Nucleus accumbens (tissue), 56 donors: ENCODE data around the gene TGM1.

Experiments used
- DNase-seq, 56 donors: peaks; one replicate each; lab custom pipeline; 2025; lab: John Stamatoyannopoulos, UW

The TGM1 gene

GRCh38 chr14:24262821-24263733 is at the start of gene TGM1:
TSS of gene TGM1 (minus strand) at chr14:24263177. CDS start at chr14:24262352, 825 bp downstream.
- no peak for DNase-seq

GRCh38 chr14:24311837-24312615 is 49.0 kb upstream of the TGM1 start:
- DNase-seq = no peak

GRCh38 chr14:24310646-24311604 is 47.9 kb upstream of the TGM1 start, which contains the start of gene LTB4R:
TSS of gene LTB4R (plus strand) at chr14:24311502. CDS start at chr14:24315652, 4,150 bp downstream.
- DNase-seq = peak in 44 of 56 donors; percentile 15 to 77 (median 54)

DNA sequence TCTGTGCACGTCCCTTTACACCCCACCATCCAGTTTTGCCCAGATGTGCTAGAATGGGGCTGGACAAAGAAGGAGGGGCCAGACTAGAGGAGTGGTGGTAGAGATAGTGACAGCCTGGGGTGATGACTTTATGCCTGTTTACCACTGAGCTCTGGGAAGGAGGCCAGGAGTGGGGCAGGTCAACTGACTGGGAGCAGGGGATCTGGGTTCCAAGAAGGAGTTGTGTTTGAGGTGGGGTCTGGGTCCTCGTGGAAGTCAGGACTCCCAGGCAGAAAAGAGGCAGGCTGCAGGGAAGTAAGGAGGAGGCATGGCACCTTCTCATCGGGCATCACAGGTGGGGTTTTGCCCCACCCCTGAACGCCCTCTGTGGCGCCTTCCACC is 47.3 kb upstream of the TGM1 start:
- DNase-seq = no peak

DNA sequence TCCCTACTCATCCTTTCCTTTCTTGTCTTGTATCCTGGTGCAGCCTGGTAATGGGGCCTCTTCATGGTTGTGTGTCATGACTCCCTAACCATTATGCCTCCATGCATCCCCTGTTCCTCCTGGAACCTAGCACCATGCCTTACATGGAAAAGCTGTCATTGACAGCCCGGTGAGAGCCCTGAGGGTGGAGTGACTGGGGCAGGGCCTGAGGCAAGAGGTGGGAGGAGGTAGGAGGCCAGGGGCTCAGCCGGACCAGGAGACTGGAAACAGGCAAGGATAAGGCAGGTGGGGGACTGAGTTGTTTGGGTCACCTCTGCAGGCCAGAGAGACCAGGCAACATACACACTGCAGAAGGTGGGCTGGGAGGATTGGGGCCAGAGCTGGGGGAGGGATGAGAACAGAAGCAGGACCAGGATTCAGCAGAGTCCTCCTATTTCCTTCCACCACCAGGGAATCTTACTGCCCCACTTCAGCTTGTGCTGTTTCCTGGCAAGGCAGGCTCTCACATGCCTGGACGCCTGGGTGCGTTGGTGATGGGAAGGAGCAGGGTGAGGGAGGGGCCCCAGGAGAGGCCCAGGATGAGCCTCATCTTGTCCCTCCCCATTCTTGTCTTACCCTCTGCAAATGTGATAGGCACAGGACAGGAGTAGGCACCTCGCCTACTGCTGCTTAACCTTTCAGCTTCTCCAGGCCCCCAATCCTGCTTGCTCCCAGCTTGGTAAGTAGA is 46.7 kb upstream of the TGM1 start, which contains the start of gene LTB4R2:
LTB4R2 (plus strand) TSS at position 603 of the 727 bp plus-strand sequence. CDS start 525 bp downstream, outside the sequence.
- DNase-seq = no peak

- DNase-seq = peak in 3 of 56 donors; percentile 7 to 23 (median 12)
These were observed 45.6 kb upstream of the TGM1 start for GRCh38 chr14:24308342-24309124.

DNA sequence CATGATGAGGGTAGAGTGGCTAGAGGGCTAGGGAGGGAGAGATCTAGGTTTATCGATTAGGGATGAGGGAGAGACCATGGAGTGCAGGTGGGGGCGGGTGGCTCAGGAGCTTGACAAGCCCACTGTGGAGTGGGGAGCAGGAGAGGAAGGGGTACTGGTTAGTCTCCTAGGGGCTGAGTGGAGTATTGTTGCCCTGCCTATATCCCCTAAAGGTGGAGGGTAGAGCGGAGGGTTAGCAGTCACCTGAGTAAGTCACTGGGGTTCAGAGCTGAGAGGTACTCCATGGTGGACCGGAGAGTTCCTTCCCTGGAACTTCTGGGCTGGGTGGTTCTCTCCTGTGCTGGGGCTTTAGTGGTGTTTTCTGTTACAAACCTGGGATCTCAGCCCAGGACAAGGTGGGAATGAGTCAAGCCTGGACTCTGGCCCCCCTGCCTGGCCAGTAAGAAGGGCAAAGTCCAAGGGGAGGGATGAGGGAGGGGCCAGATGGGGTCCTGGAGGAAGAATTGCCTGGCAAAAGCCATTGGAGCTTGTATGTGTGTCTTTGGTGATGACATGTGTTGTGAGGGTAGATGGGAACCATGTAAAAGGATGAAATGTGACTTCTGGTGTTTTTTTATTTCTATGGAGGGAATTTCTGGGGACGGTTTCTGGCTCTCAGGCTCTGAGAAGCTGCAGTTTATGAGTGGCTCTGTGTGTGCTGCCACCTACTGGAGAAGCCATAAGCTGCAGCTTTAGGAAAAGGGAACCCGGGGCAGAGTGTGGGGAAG is 44.8 kb upstream of the TGM1 start, which contains the start of gene CIDEB:
CIDEB (minus strand) TSS at position 403 of the 767 bp plus-strand sequence; CDS start at position 284, 119 bp downstream.
- DNase-seq = peak in 32 of 56 donors; percentile 2 to 79 (median 22)

DNA sequence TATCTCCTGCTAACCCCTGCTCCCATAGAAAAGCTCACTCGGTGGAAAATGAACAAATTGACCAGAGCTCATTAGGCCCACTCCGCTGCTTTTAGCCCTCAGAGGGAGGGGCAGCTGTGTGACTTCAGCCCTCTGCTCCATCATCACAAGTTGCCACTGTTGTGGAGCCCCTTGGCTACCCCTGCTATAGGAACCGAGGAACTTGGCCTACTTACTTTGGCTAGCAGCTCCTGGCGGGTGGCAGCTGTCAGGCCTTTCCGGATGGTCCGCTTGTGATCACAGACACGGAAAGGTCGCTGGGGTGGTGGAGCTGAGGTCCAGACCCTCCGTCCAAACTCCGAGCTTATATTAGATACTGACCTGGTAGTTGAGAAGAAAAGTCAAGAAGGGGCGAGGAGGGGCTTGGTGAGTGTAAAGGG is 44.2 kb upstream of the TGM1 start:
- no peak for DNase-seq

GRCh38 chr14:24304019-24304387 is 41.0 kb upstream of the TGM1 start:
- DNase-seq = no peak

DNA sequence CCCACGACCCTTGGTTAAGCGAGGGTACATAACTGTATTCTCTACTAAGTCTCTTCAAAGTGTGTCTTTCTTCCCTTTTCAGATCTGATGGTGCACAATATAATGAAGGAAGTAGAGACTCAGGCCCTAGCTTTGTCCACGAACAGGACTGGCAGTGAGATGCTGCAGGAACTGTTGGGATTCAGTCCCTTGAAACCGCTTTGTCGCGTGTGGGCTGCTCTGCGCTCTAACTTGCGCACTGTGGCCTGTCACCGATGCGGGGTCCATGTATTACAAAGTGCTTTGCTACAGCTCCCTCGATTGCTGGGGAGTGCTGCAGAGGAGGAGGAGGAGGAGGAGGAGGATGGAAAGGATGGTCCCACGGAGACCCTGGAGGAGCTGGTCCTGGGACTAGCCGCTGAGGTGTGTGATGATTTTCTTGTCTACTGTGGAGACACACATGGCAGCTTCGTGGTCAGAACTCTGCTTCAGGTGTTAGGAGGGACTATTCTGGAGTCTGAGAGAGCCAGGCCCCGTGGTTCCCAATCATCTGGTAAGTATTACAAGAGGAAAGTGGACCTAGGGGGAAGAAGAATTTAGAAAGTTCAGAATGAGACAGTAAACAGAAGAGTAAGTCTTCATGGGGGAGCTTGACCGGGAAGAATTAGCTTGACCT is 37.5 kb upstream of the TGM1 start:
- no peak for DNase-seq

DNA sequence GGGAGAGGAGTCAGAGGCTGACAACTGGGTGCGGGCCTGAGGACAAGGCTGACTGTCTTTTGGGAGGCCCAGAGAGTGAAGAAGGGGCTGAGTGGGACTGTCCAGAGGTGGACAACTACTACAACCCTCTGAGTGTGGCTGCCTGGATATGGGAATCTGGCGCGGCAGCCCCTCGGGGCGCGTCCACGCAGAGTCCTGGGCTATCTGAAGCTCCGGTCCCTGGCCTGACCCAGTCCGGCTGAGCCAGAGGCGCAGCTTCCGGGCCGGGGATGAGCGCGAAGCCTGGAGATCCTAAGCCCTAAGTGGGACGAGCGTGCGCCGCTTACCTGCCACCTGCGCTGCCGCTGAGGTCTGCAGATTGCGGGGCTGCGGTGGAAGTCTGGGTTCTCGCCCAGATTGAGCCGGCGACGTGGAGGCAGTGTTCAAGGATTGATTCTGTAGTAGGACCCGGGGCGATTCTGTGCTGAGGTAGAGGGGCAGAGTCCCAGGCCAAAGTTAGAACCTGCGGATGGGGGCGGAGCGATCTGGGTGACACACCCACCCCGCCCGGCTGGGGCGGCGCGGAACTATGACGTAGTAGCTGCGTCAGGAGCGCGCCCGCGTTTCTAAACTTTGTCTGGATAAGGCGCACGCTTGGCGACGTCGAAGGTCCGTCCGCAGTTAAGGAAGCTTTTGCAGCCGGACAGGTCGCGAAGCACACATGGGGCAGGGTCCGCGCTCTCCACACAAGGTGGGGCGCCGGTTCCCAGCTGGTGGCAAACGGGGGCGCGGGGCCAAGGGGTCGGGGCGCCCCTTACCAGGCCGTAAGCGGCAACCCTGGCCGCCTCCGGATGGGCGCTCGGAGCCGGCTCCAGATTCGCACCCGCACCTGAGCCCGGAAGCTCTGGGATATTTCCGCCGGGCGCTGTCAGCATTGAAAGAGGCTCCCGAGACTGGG is 36.5 kb upstream of the TGM1 start, which contains the start of the genes DHRS1 and NOP9:
DHRS1 (minus strand) TSS at position 526 of the 937 bp plus-strand sequence. CDS start 674 bp downstream, outside the sequence.
NOP9 (plus strand) TSS at position 596 of the 937 bp plus-strand sequence; CDS start at position 701, 105 bp downstream.
- peak in 55 of 56 donors; percentile 43 to 93 (median 80) for DNase-seq

DNA sequence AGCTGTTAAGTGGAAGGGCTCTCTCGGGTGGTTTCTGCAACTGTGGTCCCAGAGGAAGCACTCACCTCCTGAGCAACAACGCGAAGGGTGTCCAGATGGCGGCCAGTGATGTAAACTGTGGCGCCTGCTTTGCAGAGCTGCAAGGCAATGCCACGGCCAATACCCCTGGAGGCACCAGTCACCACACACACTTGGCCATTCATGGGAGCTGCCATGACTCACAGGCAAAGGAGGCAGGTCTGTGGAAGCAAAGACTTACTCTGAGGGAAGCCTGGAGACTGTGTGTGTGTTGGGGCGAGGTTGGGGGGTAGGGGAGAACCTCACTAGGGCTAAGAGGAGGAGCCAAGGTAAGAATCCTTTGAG is 35.9 kb upstream of the TGM1 start:
- DNase-seq = peak in 1 of 56 donors; percentile 29

DNA sequence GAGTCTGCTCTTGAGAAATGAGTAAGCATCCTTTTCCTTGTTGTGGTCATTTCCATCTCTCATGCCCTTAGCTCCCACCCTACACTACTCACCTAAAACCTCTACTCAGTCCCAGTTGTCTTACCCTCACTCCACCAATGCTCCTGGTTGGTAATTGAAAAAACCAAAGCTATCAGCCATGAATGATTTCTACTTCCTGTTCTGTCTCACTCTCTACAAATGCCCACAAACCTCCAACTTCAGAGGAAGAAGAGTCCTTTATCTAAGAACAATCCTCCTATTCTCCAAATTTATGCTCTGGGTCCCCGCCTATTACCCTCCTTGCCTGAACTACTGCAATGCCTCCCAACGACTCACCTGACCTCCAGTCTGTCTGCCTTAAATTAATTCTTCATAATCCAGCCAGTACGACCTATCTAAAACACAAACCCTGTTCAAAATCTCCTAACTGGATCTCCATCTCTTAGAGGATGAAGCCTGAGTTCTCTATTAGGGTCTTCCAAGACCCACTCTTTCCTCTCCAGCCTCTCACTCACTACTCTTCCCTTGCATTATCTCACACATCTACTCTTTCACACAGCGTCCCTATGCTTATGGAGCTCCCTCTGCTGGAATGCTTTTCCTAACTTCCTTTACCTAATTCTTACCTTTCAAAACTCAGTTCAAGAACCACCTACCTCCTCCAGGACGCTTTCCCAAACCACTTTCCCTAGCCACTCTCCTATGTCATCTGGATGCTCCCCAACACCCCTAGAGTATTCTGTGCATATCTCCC is 34.4 kb upstream of the TGM1 start:
- no peak for DNase-seq

- DNase-seq = peak in 41 of 56 donors; percentile 8 to 69 (median 36)
These were observed 33.6 kb upstream of the TGM1 start for GRCh38 chr14:24296341-24297157.
